PFSK-1 (cell line): ENCODE measurements around the gene TBCA.

Experiments
- FOXP2 ChIP-seq: optimal IDR thresholded peaks from 2 replicates; pipeline ENCODE3; 2011; ENCODE audit warnings: borderline replicate concordance, control low read depth, inconsistent platforms; ENCODE audit not compliant: insufficient read depth; ENCODE audit errors: extremely low read length, extremely low read depth
- POLR2AphosphoS5 ChIP-seq: IDR thresholded peaks from 2 replicates; pipeline ENCODE4 v1.6.1; 2012; ENCODE audit warnings: low read depth, mild to moderate bottlenecking, control low read depth, low read length, moderate library complexity
- SIN3A ChIP-seq: IDR thresholded peaks from 2 replicates; pipeline ENCODE4 v1.6.1; 2012; ENCODE audit warnings: mild to moderate bottlenecking, low read length, moderate library complexity, borderline replicate concordance; ENCODE audit not compliant: insufficient read depth
- TAF1 ChIP-seq: IDR thresholded peaks from 2 replicates; pipeline ENCODE4 v1.6.1; 2012; ENCODE audit warnings: low read length, control low read depth, borderline replicate concordance; ENCODE audit not compliant: insufficient read depth
- TF ChIP-seq, protein P1 (sequence below), 2 experiments: IDR thresholded peaks; 2 replicates each; pipeline versions ENCODE4 v1.6.1 to v1.8.0; 2011 to 2012; ENCODE audit warnings: low read depth in 2 of 2, low read length in 2 of 2, control low read depth in 1 of 2, inconsistent platforms in 1 of 2, mild to moderate bottlenecking in 1 of 2, moderate library complexity in 1 of 2; ENCODE audit not compliant: insufficient read depth in 1 of 2

The TBCA gene

DNA sequence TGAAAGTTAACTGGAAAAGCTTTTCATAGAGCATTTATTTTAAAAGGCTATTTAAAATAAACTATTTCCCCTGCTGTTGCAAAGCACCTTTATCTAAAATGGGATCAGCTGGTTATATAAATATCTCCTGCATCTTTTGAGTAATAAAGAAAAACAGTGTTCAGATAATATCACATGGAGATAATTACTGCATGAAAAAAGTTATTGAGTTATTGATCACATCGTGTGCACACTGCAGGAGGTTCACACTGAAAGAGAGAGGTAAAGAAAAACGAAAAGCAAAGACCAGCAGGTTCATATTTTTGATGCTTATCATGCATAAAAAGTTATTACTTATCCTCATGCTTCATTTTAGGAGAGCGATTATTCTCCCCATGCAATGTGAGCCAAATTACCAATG, 82.2 kb downstream of the TBCA start:
- TF ChIP-seq SIN3A, result no peak
- TF ChIP-seq, protein P1, sequence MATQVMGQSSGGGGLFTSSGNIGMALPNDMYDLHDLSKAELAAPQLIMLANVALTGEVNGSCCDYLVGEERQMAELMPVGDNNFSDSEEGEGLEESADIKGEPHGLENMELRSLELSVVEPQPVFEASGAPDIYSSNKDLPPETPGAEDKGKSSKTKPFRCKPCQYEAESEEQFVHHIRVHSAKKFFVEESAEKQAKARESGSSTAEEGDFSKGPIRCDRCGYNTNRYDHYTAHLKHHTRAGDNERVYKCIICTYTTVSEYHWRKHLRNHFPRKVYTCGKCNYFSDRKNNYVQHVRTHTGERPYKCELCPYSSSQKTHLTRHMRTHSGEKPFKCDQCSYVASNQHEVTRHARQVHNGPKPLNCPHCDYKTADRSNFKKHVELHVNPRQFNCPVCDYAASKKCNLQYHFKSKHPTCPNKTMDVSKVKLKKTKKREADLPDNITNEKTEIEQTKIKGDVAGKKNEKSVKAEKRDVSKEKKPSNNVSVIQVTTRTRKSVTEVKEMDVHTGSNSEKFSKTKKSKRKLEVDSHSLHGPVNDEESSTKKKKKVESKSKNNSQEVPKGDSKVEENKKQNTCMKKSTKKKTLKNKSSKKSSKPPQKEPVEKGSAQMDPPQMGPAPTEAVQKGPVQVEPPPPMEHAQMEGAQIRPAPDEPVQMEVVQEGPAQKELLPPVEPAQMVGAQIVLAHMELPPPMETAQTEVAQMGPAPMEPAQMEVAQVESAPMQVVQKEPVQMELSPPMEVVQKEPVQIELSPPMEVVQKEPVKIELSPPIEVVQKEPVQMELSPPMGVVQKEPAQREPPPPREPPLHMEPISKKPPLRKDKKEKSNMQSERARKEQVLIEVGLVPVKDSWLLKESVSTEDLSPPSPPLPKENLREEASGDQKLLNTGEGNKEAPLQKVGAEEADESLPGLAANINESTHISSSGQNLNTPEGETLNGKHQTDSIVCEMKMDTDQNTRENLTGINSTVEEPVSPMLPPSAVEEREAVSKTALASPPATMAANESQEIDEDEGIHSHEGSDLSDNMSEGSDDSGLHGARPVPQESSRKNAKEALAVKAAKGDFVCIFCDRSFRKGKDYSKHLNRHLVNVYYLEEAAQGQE (IDR thresholded peaks at IDR 0.05; ENCODE audit: insufficient read depth in 1 of 2, low read depth in 2 of 2, low read length in 2 of 2), result no peak
- no peak for TF ChIP-seq POLR2AphosphoS5
- no peak for TF ChIP-seq TAF1
- no peak for TF ChIP-seq FOXP2

- TF ChIP-seq POLR2AphosphoS5 (no peak), FOXP2 (no peak), TAF1 (no peak), SIN3A (no peak)
- TF ChIP-seq, protein P1 (IDR thresholded peaks at IDR 0.05; ENCODE audit: insufficient read depth in 1 of 2, low read depth in 2 of 2, low read length in 2 of 2), result no peak
Observed at GRCh38 chr5:77683171-77683732, 92.9 kb downstream of the TBCA start.

DNA sequence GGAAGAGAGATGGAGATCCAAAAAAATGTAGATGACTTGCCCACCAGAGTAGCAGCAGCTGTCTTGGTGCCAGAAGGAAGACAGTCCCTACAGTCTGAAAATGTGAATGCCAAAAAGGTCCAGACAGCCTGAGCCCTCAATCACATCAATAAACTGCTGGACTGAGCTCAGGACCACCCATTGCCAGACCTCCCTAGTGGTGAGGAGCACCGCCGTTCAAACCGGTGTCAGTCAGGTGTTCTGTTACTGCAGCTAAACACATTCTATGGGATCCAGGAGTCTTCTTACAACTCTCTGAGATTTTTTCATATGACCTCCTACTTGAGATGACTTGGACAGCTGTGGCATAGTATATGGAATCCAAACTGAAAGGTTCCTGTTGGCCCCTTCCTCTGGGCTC, 105.6 kb downstream of the TBCA start:
- TF ChIP-seq TAF1 (no peak), FOXP2 (no peak), SIN3A (no peak), POLR2AphosphoS5 (no peak)
- TF ChIP-seq, protein P1 (IDR thresholded peaks at IDR 0.05; ENCODE audit: insufficient read depth in 1 of 2, low read depth in 2 of 2, low read length in 2 of 2), result no peak

- no peak for TF ChIP-seq POLR2AphosphoS5
- TF ChIP-seq TAF1, result no peak
- TF ChIP-seq, protein P1 (IDR thresholded peaks at IDR 0.05; ENCODE audit: insufficient read depth in 1 of 2, low read depth in 2 of 2, low read length in 2 of 2), result no peak
- TF ChIP-seq SIN3A, result no peak
- TF ChIP-seq FOXP2, result no peak
Observed at GRCh38 chr5:77669677-77670076, 106.5 kb downstream of the TBCA start.
